ENCODE data around the gene FHIP2A.

The FHIP2A gene

DNA sequence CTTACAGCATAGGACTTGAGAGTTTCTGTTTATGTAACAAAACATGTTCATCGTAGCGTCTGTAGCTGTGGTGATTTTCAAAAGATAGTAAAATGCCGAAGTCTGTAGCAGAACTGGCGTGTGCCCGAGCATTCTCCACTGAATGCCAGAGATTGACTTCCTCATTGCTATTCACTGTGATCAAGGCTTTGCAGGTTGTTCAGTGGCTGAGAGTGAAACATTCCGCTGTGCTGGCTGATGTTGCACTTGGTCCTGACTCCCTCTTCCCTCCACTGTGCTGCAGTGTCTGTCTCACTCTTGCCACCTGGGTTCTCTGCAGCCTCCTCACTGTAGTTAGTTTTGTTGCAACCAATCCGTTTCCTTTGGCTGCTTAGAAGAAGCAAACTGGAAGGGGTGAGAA is 37.6 kb downstream of the FHIP2A start:
- no peak for DNase-seq

DNA sequence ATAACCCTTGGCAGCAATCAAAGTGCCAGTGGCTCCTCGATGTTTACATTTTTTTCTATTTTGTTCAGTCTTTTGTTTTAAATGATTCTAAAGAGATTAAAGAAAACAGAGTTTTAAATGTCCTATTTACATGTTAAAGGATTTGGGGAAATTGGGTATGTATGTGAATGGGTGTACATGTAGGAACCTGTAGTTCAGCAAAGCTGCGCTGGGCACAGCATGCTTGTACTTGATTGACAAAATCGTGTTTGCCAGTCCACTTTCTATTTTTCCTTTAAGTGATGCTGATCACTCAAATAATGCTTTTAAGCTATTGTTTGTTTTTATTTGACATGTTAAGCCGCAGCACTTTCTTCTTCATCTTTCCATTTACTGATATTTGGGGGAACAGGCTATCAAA is 40.9 kb downstream of the FHIP2A start:
- no peak for DNase-seq

DNA sequence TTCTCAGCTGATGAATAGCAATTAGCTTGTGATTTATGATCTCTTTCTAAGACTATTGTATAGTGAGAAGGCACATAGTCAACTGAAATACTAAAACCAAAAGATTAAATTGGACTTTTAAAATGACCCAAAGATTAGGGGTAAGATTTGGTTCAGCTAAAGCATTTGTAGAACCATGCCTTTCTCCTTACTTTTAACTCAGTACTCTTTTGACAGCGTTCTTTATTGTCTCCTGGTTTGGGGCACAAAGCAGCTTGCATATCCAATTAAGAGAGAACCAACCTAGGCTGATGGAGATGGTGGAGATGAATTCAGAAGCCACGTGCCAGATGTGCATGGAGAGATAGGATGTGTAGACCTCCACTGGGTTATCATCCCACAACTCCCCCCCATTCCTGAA is 45.8 kb downstream of the FHIP2A start:
- DNase-seq, result no peak

DNA sequence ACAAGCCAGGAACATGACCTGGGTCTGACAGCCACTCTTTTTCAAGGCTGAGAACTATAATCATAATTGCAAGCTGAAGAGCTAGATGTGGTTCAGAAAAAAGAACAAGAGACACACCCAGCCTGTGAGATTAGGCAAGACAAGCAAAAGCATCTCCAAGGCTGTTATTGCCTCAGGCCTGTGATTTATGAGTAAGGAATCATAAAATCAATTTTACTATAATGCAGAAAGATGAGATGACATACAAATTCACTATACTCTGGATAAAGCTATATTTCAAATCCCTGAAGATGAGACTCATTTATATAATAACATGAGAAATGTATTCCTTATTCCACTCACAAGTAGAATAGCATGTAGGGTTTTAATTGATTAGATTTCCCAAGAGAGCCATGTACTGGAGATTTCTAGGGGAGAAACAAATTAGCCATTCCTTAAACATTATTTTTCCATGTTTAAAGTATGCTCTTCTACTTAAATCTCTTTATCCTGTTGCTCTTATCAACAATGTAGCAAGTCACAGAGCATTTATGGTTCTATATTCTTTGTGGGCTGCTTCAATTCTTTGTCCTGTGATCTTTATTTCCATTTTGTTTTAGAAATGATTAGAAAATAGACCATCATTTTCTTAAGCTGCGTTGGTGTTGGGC is 47.4 kb downstream of the FHIP2A start:
- DNase-seq, result no peak

DNA sequence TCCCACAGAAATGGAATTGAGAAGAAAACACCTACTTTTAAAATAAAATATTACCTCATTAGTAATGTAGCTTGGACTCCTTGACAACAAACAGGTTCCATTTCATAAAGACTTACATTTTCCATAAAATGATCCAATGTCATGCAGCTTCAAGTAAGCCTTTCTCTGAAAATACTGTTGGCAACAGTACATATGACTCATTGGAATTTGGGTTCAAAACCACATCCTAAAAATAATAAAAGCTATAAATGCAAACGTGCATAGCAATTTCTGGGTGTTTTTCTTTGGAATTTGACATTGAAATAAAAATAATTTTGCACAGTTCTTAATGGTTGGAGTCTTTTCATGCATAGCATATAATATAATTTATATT is 47.9 kb downstream of the FHIP2A start:
- no peak for DNase-seq

DNA sequence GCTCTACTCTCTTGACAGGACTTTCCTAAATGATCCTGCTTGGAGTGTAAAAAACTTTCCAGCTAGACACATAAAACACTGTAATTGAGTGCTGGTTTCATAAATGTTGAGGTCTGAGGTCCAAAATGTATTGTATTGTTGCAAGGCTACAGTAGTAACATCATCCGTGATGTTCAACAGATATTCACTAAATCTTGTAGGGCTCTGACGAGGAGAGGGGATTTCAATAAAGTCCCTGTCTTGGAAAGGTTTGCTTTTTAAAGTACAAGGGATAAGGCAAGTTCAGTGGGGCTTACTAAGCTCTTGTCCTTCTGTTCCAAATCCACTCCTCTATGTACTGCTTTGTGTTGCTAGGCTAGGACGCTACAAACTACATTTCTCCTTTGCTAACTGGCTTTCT is 48.9 kb downstream of the FHIP2A start:
- no peak for DNase-seq

DNA sequence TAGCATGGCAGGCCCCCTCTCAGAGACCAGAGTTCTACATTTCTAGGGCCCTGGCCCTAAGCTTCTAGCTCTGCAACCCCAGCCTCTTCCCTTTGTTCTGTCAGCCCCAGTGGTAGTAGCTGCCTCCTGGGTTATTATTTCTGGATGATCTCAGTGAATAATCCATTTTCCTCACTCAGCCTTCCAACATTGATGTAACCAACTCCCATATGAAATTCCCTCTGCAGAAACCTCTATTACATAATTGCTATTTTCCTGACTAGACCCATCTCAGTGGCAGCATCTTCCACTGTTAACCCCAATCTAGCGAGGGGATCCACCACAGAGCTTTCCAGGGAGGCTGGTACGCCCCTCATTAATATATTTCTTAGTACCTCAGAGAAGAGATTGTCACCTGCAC is 49.8 kb downstream of the FHIP2A start:
- no peak for DNase-seq

All from hippocampal formation (tissue), 2 donors.